Measurements from ENCODE around the gene GRAMD1B.
A peak's percentile ranks its signal among the peaks of the same experiment; 100 is the strongest.

GRAMD1B gene

DNA sequence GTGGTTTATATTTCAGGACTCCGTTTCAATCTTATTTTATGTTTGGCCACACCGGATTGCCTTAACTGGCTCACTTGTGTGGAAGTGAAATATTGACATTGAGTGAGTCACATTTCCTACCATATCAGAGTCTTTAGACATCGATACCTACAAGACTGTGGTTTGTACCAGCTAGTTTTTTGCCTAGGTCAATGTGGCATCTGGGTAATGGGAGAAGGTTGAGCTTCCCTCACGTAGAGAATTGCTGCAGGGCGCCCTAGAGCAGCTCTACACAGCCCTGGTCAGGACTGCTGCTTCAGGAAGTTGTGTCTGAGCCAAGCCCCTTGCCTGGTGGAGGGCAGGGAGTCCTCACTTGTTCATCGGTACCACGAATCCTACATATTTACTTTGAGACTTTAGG lies 1.6 kb downstream of the GRAMD1B start:
- H3K9me3 Mint-ChIP-seq: no peaks in the 10 kb centered on the region
- peak overlapping the region; percentile 55 for H3K27ac Mint-ChIP-seq
- peaks cover 52% of the 10 kb centered on the region for H3K4me1 Mint-ChIP-seq
- H3K27me3 Mint-ChIP-seq (ENCODE audit: low read depth, poor library complexity): peaks cover 14% of the 10 kb centered on the region
- peaks cover 12% of the 10 kb centered on the region for H3K36me3 Mint-ChIP-seq (ENCODE audit: low read depth)
- TF ChIP-seq, protein P1, sequence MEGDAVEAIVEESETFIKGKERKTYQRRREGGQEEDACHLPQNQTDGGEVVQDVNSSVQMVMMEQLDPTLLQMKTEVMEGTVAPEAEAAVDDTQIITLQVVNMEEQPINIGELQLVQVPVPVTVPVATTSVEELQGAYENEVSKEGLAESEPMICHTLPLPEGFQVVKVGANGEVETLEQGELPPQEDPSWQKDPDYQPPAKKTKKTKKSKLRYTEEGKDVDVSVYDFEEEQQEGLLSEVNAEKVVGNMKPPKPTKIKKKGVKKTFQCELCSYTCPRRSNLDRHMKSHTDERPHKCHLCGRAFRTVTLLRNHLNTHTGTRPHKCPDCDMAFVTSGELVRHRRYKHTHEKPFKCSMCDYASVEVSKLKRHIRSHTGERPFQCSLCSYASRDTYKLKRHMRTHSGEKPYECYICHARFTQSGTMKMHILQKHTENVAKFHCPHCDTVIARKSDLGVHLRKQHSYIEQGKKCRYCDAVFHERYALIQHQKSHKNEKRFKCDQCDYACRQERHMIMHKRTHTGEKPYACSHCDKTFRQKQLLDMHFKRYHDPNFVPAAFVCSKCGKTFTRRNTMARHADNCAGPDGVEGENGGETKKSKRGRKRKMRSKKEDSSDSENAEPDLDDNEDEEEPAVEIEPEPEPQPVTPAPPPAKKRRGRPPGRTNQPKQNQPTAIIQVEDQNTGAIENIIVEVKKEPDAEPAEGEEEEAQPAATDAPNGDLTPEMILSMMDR (IDR thresholded peaks at IDR 0.05): no peak
- H3K4me3 Mint-ChIP-seq: peak overlapping the region; percentile 91
- DNase-seq: no peak

DNA sequence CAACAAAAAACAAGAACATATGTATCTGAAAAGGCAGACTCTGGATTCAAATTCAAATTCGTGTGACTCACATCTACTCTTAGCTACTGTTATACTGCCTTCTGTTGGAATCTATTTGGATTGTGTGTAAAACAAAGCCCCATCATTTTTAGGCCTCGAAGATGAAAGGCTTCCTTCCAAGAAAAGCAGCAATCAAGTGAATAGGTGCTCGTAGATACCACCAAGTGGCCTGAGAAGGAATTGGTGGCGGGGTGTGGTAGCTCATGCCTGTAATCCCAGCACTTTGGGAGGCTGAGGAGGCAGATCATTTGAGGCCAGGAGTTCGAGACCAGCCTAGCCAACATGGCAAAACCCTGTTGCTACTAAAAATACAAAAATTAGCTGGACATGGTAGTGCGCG lies 4.2 kb downstream of the GRAMD1B start:
- TF ChIP-seq, protein P1 (IDR thresholded peaks at IDR 0.05): no peak
- Mint-ChIP-seq H3K27me3 (ENCODE audit: low read depth, poor library complexity) (peaks cover 15% of the 10 kb centered on the region), H3K4me1 (peaks cover 38% of the 10 kb centered on the region), H3K9me3 (no peaks in the 10 kb centered on the region), H3K27ac (no peak overlapping the region), H3K36me3 (ENCODE audit: low read depth) (peaks cover 24% of the 10 kb centered on the region), H3K4me3 (no peak overlapping the region)
- DNase-seq: no peak

GRCh38 chr11:123434911-123435310 lies 4.8 kb downstream of the GRAMD1B start:
- H3K27me3 Mint-ChIP-seq (ENCODE audit: low read depth, poor library complexity): peaks cover 17% of the 10 kb centered on the region
- no peak overlapping the region for H3K27ac Mint-ChIP-seq
- H3K4me3 Mint-ChIP-seq: no peak overlapping the region
- H3K9me3 Mint-ChIP-seq: no peaks in the 10 kb centered on the region
- H3K4me1 Mint-ChIP-seq: peaks cover 32% of the 10 kb centered on the region
- no peak for DNase-seq
- TF ChIP-seq, protein P1 (IDR thresholded peaks at IDR 0.05): no peak
- H3K36me3 Mint-ChIP-seq (ENCODE audit: low read depth): peaks cover 24% of the 10 kb centered on the region

GRCh38 chr11:123437236-123437979 lies 7.3 kb downstream of the GRAMD1B start:
- TF ChIP-seq, protein P1 (IDR thresholded peaks at IDR 0.05): no peak
- Mint-ChIP-seq H3K27ac (peak overlapping the region; percentile 63), H3K9me3 (peaks cover 14% of the 10 kb centered on the region), H3K4me1 (peaks cover 18% of the 10 kb centered on the region), H3K36me3 (ENCODE audit: low read depth) (peaks cover 47% of the 10 kb centered on the region), H3K27me3 (ENCODE audit: low read depth, poor library complexity) (peaks cover 7% of the 10 kb centered on the region), H3K4me3 (peak overlapping the region; percentile 9)
- no peak for DNase-seq

DNA sequence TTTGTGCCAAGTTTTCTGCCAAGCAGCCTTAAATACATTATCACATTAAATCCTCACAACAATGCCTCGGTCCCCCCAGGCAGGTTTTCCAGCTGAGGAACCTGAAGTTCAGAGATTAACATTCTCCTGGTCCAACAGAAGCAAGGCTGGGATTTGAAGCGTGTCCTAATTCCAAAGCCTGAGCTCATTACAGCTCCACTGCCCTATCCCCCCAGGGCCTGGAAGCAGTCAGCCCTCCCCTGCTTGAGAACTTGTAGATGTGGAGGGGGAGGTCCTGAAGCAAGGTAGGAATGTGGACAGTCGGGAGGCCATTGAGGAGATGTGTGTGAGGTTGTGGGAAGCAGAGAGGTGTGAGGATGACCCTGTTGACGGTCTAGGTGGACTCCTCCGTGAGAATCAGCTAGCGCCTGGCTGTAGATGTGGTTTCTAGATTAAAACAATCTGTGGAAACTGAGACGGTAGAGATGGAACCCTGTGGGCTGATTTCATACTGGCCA lies 8.1 kb downstream of the GRAMD1B start:
- Mint-ChIP-seq H3K27ac (peak overlapping the region; percentile 47), H3K9me3 (peaks cover 17% of the 10 kb centered on the region), H3K4me1 (peaks cover 13% of the 10 kb centered on the region), H3K27me3 (ENCODE audit: low read depth, poor library complexity) (peaks cover 7% of the 10 kb centered on the region), H3K4me3 (peak overlapping the region; percentile 9), H3K36me3 (ENCODE audit: low read depth) (peaks cover 51% of the 10 kb centered on the region)
- TF ChIP-seq, protein P1 (IDR thresholded peaks at IDR 0.05): no peak
- DNase-seq: peak; percentile 8

GRCh38 chr11:123439616-123440015 lies 9.5 kb downstream of the GRAMD1B start:
- TF ChIP-seq, protein P1 (IDR thresholded peaks at IDR 0.05): no peak
- peak overlapping the region; percentile 90 for H3K27ac Mint-ChIP-seq
- H3K4me1 Mint-ChIP-seq: peaks cover 17% of the 10 kb centered on the region
- peaks cover 20% of the 10 kb centered on the region for H3K9me3 Mint-ChIP-seq
- no peak overlapping the region for H3K4me3 Mint-ChIP-seq
- DNase-seq: no peak
- peaks cover 7% of the 10 kb centered on the region for H3K27me3 Mint-ChIP-seq (ENCODE audit: low read depth, poor library complexity)
- peaks cover 51% of the 10 kb centered on the region for H3K36me3 Mint-ChIP-seq (ENCODE audit: low read depth)
